Measurements from ENCODE around the gene GP1BB. TPM values are rescaled to one million over a fixed set of nuclear protein-coding genes. Genes with fewer than 3 reads are reported as not detected.

The GP1BB gene
- total RNA-seq, 1 donor from 2014 or later, result 8.8 TPM

GRCh38 chr22:19739911-19740449 is 16.6 kb downstream of the GP1BB start:
- no peak for DNase-seq (ENCODE audit: extremely low read depth, low read depth, low spot score)

GRCh38 chr22:19740586-19740985 is 17.2 kb downstream of the GP1BB start:
- DNase-seq (ENCODE audit: extremely low read depth, low read depth, low spot score), result no peak

- DNase-seq (ENCODE audit: extremely low read depth, low read depth, low spot score), result no peak
Measured at GRCh38 chr22:19741053-19741452, 17.7 kb downstream of the GP1BB start.

- no peak for DNase-seq (ENCODE audit: extremely low read depth, low read depth, low spot score)
Measured at GRCh38 chr22:19742160-19743066, 19.1 kb downstream of the GP1BB start.

- no peak for DNase-seq (ENCODE audit: extremely low read depth, low read depth, low spot score)
Measured at GRCh38 chr22:19743081-19743480, 19.7 kb downstream of the GP1BB start.

GRCh38 chr22:19743651-19744050 is 20.3 kb downstream of the GP1BB start:
- DNase-seq (ENCODE audit: extremely low read depth, low read depth, low spot score), result no peak

GRCh38 chr22:19744350-19745006 is 21.1 kb downstream of the GP1BB start:
- no peak for DNase-seq (ENCODE audit: extremely low read depth, low read depth, low spot score)

- no peak for DNase-seq (ENCODE audit: extremely low read depth, low read depth, low spot score)
Measured at GRCh38 chr22:19745155-19746101, 22.1 kb downstream of the GP1BB start.

GRCh38 chr22:19746726-19747125 is 23.4 kb downstream of the GP1BB start:
- DNase-seq (ENCODE audit: extremely low read depth, low read depth, low spot score), result no peak

GRCh38 chr22:19747551-19747950 is 24.2 kb downstream of the GP1BB start:
- DNase-seq (ENCODE audit: extremely low read depth, low read depth, low spot score), result no peak

GRCh38 chr22:19748139-19748538 is 24.8 kb downstream of the GP1BB start:
- no peak for DNase-seq (ENCODE audit: extremely low read depth, low read depth, low spot score)

GRCh38 chr22:19748991-19749664 is 25.8 kb downstream of the GP1BB start:
- DNase-seq (ENCODE audit: extremely low read depth, low read depth, low spot score), result no peak

- DNase-seq (ENCODE audit: extremely low read depth, low read depth, low spot score), result no peak
Measured at GRCh38 chr22:19749876-19750275, 26.5 kb downstream of the GP1BB start.

- no peak for DNase-seq (ENCODE audit: extremely low read depth, low read depth, low spot score)
Measured at GRCh38 chr22:19750507-19751490, 27.5 kb downstream of the GP1BB start.

GRCh38 chr22:19751497-19752245 is 28.3 kb downstream of the GP1BB start:
- DNase-seq (ENCODE audit: extremely low read depth, low read depth, low spot score), result no peak

- no peak for DNase-seq (ENCODE audit: extremely low read depth, low read depth, low spot score)
Measured at GRCh38 chr22:19753090-19753842, 29.9 kb downstream of the GP1BB start.

GRCh38 chr22:19753996-19754700 is 30.8 kb downstream of the GP1BB start:
- DNase-seq (ENCODE audit: extremely low read depth, low read depth, low spot score), result no peak
